NCI-H510A treated with DMSO at 0.1 percent for 48 hours (cell line): Measurements from ENCODE around the gene MUC5B.

ENCODE experiments used
- DNase-seq: peaks from one replicate; lab custom pipeline; 2025; lab: John Stamatoyannopoulos, UW

Gene MUC5B

DNA sequence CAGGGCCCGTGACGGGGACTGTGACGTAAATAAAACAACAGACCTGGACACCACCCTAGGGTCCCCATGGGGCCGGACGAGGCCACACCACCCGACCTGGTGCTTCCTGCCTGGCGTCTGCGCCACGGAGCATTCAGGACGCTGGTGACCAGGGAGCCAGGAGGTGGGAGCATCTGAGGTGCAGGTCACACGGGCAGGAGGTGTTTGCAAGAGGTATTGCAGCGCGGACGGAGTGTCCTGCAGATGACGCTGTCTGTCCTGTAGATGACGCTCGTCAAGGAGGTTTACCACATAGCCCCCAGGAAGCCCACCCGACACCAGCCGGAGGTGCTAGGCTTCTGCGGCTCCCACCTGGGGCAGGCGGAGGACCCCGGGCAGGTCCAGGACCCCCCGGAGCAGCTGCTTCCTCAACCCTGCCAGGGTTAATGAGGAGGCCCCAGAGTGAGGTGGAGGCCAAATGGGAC, 986 bp upstream of the MUC5B start:
- DNase-seq: no peak

DNA sequence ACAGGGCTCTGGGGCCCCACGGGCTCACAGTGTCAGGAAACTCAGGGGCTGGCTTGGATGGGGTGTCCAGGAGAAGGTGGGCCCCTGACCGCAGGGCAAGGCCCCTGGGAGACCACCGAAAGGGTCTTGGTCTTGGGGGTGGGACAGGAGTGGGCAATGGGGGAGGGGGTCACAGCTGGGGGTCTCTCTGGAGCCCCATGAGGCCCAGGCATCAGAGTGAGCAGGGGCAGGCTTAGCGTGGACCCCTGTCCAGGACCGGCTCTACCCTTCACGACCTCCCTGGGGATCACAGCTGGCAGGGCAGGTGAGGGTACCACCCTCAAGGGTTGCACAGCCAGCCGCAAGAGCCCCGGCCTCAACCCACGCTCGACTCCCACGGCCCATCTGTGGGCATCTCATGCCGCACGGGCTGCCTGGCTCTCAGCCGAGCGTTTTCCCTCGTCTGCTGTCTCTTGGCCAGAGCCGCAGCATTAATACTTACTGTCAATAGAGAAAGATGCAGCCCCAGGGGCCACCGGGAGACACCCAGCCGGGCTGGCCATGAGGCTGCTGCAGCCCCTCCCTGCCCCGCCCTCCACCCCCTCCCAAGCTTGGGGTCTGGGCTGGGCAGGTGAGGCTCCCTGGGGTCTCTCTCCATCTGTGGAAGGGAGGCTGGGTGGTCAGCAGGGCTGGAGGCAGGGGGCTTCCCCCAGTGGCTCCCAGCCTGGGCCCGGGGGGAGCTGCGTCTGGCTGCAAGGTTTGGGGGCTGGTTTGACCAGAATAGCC, 662 bp downstream of the MUC5B start:
- DNase-seq: no peak

DNA sequence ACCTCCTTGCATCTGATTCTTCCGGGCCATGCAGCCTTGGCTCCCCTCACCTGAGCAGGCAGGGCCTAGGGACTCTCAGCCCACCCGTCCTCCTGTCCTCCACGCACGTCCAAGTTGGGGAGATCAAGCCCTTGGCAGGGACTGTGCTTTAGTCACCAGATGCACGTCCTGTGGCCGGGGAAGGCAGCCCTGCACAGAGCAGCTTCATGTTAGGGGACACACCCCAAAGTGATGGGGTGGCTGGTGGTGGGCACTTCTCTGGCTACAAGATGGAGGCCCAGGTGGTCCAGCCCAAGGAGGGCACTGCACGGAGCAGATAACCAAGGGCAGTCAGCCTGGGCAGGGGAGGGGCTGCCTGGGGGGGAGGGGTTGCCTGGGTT, 1.2 kb downstream of the MUC5B start:
- DNase-seq: no peak

DNA sequence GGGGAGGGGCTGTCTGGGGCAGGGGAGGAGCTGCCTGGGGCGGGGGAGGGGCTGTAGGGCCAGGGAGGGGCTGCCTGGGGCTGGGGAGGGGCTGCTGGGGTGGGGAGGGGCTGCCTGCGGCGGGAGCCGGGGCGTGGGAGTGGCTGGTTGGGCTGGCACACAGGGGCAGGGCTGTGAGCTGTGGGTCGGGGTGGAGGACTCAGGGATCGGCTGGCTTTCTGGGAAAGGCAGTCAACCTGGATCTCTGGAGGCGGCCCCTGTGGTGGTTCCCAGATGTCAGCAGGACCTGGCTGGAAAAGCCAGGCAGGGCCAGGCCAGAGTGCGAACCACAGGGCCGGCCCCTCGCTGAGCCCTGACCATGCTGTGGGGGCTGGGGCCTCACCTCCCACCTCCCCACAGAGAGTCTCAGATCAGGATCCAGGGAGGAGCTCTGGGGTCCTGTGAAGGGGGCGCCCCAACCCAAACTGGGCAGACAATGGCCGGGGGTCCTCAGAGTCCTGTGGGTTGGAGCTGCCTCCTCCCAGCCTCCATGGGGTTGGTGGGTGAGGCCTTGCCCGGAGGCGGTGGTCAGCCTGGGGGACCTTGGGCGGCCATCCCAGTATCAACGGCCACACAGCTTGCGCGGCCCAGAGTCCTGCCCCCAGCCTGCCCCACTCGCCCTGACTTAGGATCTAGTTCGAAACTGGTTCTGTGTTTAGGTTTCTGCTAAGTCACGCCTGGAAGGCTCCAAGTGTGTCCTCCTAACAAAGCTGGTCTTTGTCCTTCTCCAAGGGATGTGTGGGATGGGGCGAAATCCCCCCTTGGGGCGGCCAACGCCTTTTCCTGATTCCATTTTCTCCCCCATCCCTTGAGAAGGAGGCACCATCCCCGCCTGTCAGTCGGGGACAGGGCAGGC, 1.9 kb downstream of the MUC5B start:
- no peak for DNase-seq

DNA sequence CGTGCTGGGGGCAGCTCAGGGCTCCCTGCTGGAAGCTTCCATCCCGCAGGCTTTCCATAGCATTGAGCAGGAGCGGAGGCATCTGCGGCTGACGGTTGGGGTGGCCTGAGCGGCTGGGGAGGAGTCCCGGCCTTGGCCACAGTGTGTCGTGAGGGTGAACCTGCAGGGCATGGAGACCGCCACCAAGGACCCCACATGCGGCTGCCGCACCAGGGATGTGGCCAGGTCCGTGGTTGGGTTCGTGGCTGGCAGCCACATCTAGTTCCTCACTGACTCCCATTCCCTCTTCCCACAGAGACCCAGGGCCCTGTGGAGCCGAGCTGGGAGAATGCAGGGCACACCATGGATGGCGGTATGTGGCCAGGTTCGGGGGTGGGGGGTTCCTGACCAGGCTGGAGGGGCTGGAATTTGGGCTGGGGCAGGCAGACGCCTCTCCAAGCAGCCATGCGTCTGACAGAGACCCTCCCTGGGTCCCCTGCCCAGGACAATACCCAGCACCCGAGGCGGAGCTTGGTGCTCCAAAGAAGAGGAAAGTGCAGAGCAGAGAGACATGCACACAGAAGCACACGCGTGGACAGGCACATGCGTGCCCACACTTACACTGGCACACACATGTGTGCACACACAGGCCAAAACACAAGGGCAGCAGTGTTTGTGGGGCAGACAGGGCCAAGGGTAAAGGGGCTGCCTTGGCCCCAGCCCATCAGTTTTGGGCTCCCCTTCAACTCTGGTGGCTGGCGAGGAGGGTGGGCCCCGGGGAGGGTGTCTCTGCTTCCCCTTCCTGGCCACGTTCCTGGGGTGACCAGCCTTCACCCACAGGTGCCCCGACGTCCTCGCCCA, 2.7 kb downstream of the MUC5B start:
- DNase-seq: no peak

DNA sequence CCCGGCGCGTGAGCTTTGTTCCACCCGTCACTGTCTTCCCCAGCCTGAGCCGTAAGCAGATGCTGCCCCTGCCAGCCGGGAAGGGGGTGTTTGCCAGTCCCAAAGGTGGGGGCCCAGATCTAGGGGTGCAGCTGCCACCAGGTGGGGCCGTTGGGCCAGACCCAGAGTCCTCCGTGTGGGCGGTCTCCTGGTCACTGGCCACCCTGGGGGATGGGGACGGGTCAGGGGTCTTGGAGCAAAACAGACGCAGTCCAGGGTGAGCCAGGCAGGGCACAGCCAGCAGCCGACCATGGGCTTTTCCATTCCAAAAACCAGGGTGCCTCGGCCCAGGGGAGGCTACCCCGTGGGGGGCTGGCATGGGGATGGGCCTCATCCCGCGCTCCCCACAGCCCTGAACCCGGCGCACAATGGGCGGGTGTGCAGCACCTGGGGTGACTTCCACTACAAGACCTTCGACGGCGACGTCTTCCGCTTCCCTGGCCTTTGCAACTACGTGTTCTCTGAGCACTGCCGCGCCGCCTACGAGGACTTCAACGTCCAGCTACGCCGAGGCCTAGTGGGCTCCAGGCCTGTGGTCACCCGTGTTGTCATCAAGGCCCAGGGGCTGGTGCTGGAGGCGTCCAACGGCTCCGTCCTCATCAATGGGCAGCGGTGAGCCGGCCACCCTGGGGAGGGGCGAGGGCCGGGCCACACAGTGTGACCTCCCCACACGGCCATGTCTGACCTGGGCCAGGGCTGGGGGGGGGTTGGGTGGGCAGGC, 3.5 kb downstream of the MUC5B start:
- no peak for DNase-seq

DNA sequence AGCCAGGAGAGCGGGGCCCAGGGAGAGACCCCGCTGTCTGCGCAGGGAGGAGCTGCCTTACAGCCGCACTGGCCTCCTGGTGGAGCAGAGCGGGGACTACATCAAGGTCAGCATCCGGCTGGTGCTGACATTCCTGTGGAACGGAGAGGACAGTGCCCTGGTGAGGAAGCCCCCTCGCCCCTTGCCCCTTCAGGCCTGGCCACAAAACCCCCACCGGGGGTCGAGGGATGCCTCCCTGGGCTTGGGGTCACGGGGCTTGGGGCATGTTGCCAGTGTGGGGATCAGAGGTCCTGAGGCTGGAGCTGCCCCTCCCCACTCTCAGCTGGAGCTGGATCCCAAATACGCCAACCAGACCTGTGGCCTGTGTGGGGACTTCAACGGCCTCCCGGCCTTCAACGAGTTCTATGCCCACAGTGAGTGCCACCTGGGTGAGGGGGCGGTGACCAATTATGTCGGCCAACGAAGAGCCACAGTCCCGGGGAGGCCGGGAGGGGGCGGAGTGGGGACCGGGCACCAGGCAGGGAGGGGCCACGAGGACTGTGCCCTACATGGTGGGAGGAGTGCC, 4.2 kb downstream of the MUC5B start:
- no peak for DNase-seq

DNA sequence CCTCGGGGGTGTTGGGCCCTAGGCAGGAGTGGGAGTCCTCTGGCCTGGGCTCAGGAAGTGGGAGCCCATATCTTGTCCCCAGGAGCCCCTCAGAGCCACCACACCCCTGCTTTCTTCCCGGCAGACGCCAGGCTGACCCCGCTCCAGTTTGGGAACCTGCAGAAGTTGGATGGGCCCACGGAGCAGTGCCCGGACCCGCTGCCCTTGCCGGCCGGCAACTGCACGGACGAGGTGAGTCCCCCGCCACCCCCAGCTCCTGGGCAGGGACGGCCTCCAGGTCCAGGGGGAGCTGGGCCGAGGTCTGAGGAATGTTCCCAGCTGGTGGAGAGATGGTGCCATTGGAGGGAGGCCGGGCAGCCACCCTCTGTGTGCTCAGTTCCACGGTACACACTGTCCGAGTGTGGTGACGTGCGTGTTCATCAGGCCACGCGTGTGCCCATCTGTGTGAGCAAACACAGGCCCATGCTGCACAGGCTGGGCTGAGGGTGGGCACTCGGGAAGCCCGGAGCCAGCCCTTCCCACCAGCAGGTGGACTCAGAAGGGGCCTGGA, 4.8 kb downstream of the MUC5B start:
- no peak for DNase-seq

DNA sequence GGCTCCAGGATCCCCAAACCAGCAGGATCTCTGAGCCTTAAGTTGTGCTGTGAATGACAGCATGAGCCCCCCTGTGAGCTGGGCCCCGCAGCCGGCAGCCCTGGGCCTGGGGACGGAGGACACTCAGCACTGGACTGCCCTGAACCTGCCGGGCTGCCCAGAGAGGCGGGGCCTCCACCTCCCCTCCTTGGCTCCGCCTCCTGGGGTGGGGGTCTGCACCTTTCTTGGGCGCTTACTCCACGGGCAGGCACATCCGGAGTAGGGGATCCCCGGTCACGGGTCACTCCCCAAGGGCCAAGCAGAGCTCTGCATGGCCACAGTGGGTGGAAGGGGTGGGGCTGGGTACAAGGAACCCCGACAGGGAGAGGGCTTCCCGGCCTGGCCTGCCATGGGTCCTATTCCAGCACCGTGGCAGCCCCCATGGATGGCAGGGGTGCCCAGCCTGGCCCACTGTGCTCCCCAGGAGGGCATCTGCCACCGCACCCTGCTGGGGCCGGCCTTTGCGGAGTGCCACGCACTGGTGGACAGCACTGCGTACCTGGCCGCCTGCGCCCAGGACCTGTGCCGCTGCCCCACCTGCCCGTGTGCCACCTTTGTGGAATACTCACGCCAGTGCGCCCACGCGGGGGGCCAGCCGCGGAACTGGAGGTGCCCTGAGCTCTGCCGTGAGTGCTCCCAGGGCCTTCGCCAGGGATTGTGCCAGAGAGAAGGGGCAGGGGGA, 5.4 kb downstream of the MUC5B start:
- no peak for DNase-seq

DNA sequence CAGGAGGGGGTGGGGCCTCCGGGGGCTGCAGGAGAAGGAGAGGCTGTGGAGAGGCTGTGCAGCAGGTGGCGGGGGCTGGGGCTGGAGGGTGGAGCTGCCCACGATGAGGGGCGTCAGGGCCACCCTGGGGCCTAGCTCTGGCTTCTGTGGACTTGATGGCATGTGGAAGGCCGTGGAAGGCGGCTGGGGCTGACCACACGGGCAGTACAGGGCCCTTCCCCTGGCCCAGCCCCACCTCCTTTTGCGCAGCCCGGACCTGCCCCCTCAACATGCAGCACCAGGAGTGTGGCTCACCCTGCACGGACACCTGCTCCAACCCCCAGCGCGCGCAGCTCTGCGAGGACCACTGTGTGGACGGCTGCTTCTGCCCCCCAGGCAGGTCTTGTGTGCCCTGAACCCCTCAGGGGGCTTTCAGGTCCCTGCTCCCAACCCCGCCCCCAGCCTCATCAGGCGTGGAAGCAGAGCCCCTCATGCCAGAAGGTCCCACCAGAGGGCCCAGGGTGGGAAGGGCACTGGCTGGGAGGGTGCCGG, 6.1 kb downstream of the MUC5B start:
- no peak for DNase-seq

DNA sequence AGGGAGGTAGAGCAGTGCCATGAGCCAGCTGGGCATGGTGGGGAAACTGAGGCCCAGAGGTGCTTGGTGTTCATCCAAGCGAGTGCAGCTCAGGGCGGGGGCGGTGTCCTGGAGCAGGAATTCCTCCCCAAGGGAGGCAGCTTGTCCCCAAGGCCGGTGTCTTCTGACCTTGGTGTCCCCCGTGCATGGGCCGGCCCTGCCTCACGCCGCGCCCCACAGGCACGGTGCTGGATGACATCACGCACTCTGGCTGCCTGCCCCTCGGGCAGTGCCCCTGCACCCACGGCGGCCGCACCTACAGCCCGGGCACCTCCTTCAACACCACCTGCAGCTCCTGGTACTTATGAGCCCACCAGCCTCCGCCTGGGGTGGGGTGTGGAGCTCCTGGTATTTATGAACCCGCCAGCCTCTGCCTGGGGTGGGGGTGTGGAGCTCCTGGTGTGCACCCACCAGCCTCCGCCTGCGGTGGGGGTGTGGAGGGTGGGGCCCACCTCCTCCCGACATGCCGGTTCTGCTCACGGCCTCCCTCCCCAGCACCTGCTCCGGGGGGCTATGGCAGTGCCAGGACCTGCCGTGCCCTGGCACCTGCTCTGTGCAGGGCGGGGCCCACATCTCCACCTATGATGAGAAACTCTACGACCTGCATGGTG, 6.7 kb downstream of the MUC5B start:
- no peak for DNase-seq

DNA sequence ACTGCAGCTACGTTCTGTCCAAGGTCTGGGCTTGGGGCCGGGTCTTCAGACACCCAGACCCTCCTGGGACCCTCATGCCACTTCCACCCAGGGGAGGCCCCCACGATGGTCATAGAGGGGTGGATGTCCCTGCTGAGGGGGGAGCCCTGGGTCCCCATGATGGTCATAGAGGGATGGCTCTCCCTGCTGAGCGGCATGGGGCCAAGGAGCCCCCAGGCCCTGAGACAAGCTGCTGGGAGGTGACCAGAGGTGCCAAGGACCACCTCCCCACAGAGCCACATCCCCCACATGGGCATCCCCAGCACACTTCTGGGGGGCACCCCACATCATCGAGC, 7.2 kb downstream of the MUC5B start:
- DNase-seq: no peak

DNA sequence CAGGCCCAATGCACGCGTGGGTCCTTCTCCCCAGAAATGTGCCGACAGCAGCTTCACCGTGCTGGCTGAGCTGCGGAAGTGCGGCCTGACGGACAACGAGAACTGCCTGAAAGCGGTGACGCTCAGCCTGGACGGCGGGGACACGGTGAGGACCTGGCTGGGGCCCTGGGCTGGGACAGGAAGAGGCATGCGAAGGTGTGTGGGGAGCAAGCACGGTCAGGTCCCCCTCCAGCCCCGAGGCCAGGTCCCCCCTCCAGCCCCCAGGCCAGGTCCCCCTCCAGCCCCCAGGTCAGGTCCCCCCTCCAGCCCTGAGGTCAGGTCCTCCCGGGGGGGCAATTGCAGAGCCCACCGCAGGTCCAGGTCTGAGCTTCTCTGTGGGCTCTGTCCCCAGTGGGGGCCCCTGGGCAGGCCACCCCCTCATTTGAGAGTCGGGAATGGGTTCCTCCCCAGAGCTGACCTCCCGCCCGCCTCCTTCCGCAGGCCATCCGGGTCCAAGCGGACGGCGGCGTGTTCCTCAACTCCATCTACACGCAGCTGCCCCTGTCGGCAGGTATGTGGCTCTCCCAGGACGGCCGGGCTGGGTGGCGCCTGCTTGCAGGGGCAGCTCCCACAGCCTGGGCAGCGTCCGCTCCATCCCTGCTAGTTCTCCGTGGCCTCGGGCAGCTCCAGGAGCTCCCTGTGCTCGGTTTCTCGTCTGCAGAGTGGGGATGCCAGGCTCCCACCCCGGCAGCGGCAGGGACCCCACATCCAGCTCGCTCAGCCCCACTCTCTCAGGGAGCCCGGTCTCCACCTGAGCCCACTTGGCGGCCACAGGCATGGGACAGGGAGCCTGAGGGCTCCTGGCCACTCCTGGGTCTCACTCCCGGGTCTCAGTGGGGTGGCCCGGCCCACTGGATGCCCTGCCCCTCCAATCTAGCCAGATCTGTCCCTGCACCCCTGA, 7.9 kb downstream of the MUC5B start:
- DNase-seq: no peak

DNA sequence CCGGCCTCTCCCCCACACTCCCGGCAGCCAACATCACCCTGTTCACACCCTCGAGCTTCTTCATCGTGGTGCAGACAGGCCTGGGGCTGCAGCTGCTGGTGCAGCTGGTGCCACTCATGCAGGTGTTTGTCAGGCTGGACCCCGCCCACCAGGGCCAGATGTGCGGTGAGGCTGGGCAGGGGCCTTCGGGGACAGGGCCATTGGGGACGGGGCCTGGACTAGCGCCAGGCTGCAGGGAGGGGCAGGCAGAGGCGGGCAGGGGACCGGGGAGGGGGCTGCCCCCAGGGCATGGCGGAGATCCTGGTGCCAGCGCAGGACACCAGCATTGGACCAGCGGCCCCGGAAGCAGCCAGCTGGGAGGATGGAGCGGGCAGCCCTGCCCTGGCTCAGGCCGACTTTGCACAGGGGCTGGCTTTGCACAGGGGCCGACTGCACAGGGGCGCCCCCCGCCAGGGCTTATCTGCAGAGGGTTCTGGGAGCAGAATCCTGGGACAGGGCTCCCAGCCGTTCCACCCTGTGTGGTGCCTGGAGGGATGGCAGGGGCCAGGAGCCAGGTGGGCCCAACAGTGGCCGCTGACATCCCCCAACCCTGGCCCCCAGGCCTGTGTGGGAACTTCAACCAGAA, 8.6 kb downstream of the MUC5B start:
- DNase-seq: no peak

DNA sequence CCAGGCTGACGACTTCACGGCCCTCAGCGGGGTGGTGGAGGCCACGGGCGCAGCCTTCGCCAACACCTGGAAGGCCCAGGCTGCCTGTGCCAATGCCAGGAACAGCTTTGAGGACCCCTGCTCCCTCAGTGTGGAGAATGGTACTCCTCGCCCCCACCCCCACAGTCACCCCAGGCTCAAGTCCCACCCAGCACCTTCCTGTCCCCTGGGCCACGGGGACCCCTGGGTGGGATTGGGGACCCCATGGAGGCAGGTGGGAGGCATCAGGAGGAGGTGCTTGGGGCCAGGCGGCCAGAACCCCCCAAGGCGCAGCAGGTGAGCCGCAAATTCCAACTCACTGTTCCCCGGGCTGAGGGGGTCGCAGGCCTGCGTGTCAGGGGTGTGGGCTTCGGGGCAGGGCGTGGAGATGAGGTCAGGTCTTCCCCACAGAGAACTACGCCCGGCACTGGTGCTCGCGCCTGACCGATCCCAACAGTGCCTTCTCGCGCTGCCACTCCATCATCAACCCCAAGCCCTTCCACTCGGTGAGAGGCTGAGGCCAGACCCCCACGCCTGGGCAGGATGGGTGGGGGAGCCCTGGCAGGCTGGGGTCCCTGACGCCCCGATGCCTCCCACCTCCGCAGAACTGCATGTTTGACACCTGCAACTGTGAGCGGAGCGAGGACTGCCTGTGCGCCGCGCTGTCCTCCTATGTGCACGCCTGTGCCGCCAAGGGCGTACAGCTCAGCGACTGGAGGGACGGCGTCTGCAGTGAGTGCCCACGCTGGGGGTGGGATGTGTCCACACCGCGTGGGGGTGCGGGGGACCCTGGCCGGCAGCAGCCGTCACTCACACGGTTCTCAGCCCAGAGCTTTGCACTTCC, 9.4 kb downstream of the MUC5B start:
- DNase-seq: no peak

DNA sequence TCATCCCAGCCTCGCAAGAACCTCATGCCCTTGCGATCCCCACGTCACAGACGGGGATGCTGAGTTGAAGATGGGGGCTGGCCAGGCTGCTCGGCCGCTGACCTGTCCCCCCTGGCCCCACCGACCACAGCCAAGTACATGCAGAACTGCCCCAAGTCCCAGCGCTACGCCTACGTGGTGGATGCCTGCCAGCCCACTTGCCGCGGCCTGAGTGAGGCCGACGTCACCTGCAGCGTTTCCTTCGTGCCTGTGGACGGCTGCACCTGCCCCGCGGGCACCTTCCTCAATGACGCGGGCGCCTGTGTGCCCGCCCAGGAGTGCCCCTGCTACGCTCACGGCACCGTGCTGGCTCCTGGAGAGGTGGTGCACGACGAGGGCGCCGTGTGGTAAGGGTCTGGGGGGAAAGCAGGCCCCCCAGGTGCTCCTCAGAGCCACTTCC, 10.0 kb downstream of the MUC5B start:
- no peak for DNase-seq
